Skeletal muscle satellite cell (primary cell): ENCODE data around the gene ADARB2.

Source experiments
- H3K27me3 ChIP-seq: 2 replicates; pipeline ENCODE4 v1.7.0; 2013; ENCODE audit warnings: low read length; ENCODE audit not compliant: control insufficient read depth, insufficient read depth
- H3K36me3 ChIP-seq: 2 replicates; pipeline ENCODE4 v1.7.0; 2013; ENCODE audit warnings: mild to moderate bottlenecking, control low read depth, low read length; ENCODE audit not compliant: insufficient read depth
- H3K4me1 ChIP-seq: 2 replicates; pipeline ENCODE4 v1.7.0; 2013; ENCODE audit warnings: low read length; ENCODE audit not compliant: control insufficient read depth, insufficient read depth
- H3K4me2 ChIP-seq: 2 replicates; pipeline ENCODE4 v1.7.0; 2013; ENCODE audit warnings: mild to moderate bottlenecking, low read length
- H3K4me3 ChIP-seq: 2 replicates; pipeline ENCODE4 v1.7.0; 2013; ENCODE audit warnings: low read length
- H3K9ac ChIP-seq: 2 replicates; pipeline ENCODE4 v1.7.0; 2013; ENCODE audit warnings: mild to moderate bottlenecking, low read depth, low read length, moderate library complexity
- H3K9me3 ChIP-seq: replicated peaks from 2 replicates; pipeline ENCODE4 v1.7.0; 2013; ENCODE audit warnings: mild to moderate bottlenecking, control low read depth, low read length

The ADARB2 gene

GRCh38 chr10:1660386-1660785, 76.9 kb downstream of the ADARB2 start:
- Histone ChIP-seq H3K36me3 (no peaks in the 10 kb centered on the region), H3K9ac (no peak overlapping the region)

GRCh38 chr10:1659221-1659791, 78.0 kb downstream of the ADARB2 start:
- H3K4me1 ChIP-seq, result no peaks in the 10 kb centered on the region
- no peaks in the 10 kb centered on the region for H3K36me3 ChIP-seq
- H3K4me3 ChIP-seq, result no peak overlapping the region
- no peak overlapping the region for H3K4me2 ChIP-seq
- H3K27me3 ChIP-seq, result no peaks in the 10 kb centered on the region
- peaks cover 7% of the 10 kb centered on the region for H3K9me3 ChIP-seq
- H3K9ac ChIP-seq, result no peak overlapping the region

More at GRCh38 chr10:1660386-1660785, 76.9 kb downstream of the ADARB2 start:
- Histone ChIP-seq H3K27me3 (no peaks in the 10 kb centered on the region), H3K4me2 (no peak overlapping the region), H3K9me3 (peaks cover 3% of the 10 kb centered on the region), H3K4me1 (no peaks in the 10 kb centered on the region), H3K4me3 (no peak overlapping the region)

GRCh38 chr10:1658658-1659057, 78.7 kb downstream of the ADARB2 start:
- Histone ChIP-seq H3K4me3 (no peak overlapping the region), H3K4me2 (no peak overlapping the region), H3K36me3 (no peaks in the 10 kb centered on the region), H3K27me3 (no peaks in the 10 kb centered on the region), H3K9me3 (peaks cover 7% of the 10 kb centered on the region), H3K9ac (no peak overlapping the region), H3K4me1 (no peaks in the 10 kb centered on the region)

- Histone ChIP-seq H3K4me2 (no peak overlapping the region), H3K9me3 (peaks cover 7% of the 10 kb centered on the region), H3K36me3 (no peaks in the 10 kb centered on the region), H3K4me3 (no peak overlapping the region), H3K4me1 (no peaks in the 10 kb centered on the region), H3K27me3 (no peaks in the 10 kb centered on the region), H3K9ac (no peak overlapping the region)
Observed at GRCh38 chr10:1657479-1657878, 79.8 kb downstream of the ADARB2 start.

- no peak overlapping the region for H3K4me2 ChIP-seq
- H3K4me1 ChIP-seq, result no peaks in the 10 kb centered on the region
- H3K9me3 ChIP-seq, result peaks cover 12% of the 10 kb centered on the region
Observed at GRCh38 chr10:1655367-1655766, 82.0 kb downstream of the ADARB2 start.

GRCh38 chr10:1654811-1655356, 82.4 kb downstream of the ADARB2 start:
- no peak overlapping the region for H3K4me3 ChIP-seq
- H3K4me1 ChIP-seq, result no peaks in the 10 kb centered on the region
- H3K9ac ChIP-seq, result no peak overlapping the region
- H3K4me2 ChIP-seq, result no peak overlapping the region
- H3K36me3 ChIP-seq, result no peaks in the 10 kb centered on the region
- peaks cover 15% of the 10 kb centered on the region for H3K9me3 ChIP-seq
- H3K27me3 ChIP-seq, result no peaks in the 10 kb centered on the region

More at GRCh38 chr10:1655367-1655766, 82.0 kb downstream of the ADARB2 start:
- H3K9ac ChIP-seq, result no peak overlapping the region
- H3K4me3 ChIP-seq, result no peak overlapping the region
- H3K36me3 ChIP-seq, result no peaks in the 10 kb centered on the region
- H3K27me3 ChIP-seq, result no peaks in the 10 kb centered on the region

- H3K27me3 ChIP-seq, result no peaks in the 10 kb centered on the region
Observed at GRCh38 chr10:1654247-1654646, 83.1 kb downstream of the ADARB2 start.

GRCh38 chr10:1653321-1653720, 84.0 kb downstream of the ADARB2 start:
- no peak overlapping the region for H3K9ac ChIP-seq
- no peak overlapping the region for H3K4me3 ChIP-seq
- H3K36me3 ChIP-seq, result no peaks in the 10 kb centered on the region
- H3K9me3 ChIP-seq, result peaks cover 22% of the 10 kb centered on the region
- no peaks in the 10 kb centered on the region for H3K4me1 ChIP-seq
- H3K4me2 ChIP-seq, result no peak overlapping the region
- no peaks in the 10 kb centered on the region for H3K27me3 ChIP-seq

More at GRCh38 chr10:1654247-1654646, 83.1 kb downstream of the ADARB2 start:
- H3K4me1 ChIP-seq, result no peaks in the 10 kb centered on the region
- no peak overlapping the region for H3K4me3 ChIP-seq
- no peaks in the 10 kb centered on the region for H3K36me3 ChIP-seq
- no peak overlapping the region for H3K9ac ChIP-seq
- no peak overlapping the region for H3K4me2 ChIP-seq
- H3K9me3 ChIP-seq, result peaks cover 19% of the 10 kb centered on the region

GRCh38 chr10:1652151-1652550, 85.2 kb downstream of the ADARB2 start:
- no peaks in the 10 kb centered on the region for H3K27me3 ChIP-seq
- H3K4me3 ChIP-seq, result no peak overlapping the region
- peaks cover 23% of the 10 kb centered on the region for H3K9me3 ChIP-seq

GRCh38 chr10:1651270-1651966, 85.9 kb downstream of the ADARB2 start:
- Histone ChIP-seq H3K4me1 (no peaks in the 10 kb centered on the region), H3K9me3 (peaks cover 23% of the 10 kb centered on the region), H3K4me2 (no peak overlapping the region), H3K4me3 (no peak overlapping the region), H3K36me3 (no peaks in the 10 kb centered on the region), H3K27me3 (no peaks in the 10 kb centered on the region), H3K9ac (no peak overlapping the region)

More at GRCh38 chr10:1652151-1652550, 85.2 kb downstream of the ADARB2 start:
- Histone ChIP-seq H3K4me2 (no peak overlapping the region), H3K4me1 (no peaks in the 10 kb centered on the region), H3K36me3 (no peaks in the 10 kb centered on the region), H3K9ac (no peak overlapping the region)

GRCh38 chr10:1650542-1651269, 86.6 kb downstream of the ADARB2 start:
- no peaks in the 10 kb centered on the region for H3K4me1 ChIP-seq
- H3K9ac ChIP-seq, result no peak overlapping the region
- H3K4me2 ChIP-seq, result no peak overlapping the region
- peaks cover 23% of the 10 kb centered on the region for H3K9me3 ChIP-seq
- no peaks in the 10 kb centered on the region for H3K36me3 ChIP-seq
- no peaks in the 10 kb centered on the region for H3K27me3 ChIP-seq
- no peak overlapping the region for H3K4me3 ChIP-seq
